KMS-11 (cell line): Measurements from ENCODE around the gene FLRT1.

Experiments
- H2AFZ ChIP-seq: fragments of 200-600 bp; sonication (generic); 2 replicates; pipeline ENCODE4 v1.6.1; 2016; ENCODE audit warnings: antibody characterized with exemption, mixed run types, low read depth
- H3K27ac ChIP-seq: fragments of 200-600 bp; sonication (generic); 2 replicates; pipeline ENCODE4 v1.6.1; 2016; ENCODE audit warnings: mild to moderate bottlenecking, mixed run types
- H3K27me3 ChIP-seq: fragments of 200-600 bp; sonication (generic); 2 replicates; pipeline ENCODE4 v1.6.1; 2017; ENCODE audit warnings: mild to moderate bottlenecking, low read depth, mixed run types, moderate library complexity; ENCODE audit not compliant: insufficient read depth
- H3K36me3 ChIP-seq: fragments of 200-600 bp; sonication (generic); 2 replicates; pipeline ENCODE4 v1.6.1; 2017; ENCODE audit warnings: mild to moderate bottlenecking, mixed run types; ENCODE audit not compliant: insufficient read depth
- H3K4me1 ChIP-seq: fragments of 200-600 bp; sonication (generic); 2 replicates; pipeline ENCODE4 v1.6.1; 2016; ENCODE audit warnings: mild to moderate bottlenecking, low read depth, mixed run types; ENCODE audit not compliant: poor library complexity, severe bottlenecking
- H3K4me2 ChIP-seq: fragments of 200-600 bp; sonication (generic); 2 replicates; pipeline ENCODE4 v1.7.0; 2016; ENCODE audit warnings: mild to moderate bottlenecking, mixed run types
- H3K4me3 ChIP-seq: fragments of 200-600 bp; sonication (generic); IDR thresholded peaks from 2 replicates; pipeline ENCODE4 v1.6.1; 2017; ENCODE audit warnings: low read depth, low read length, mixed read lengths; ENCODE audit not compliant: insufficient read depth
- H3K79me2 ChIP-seq: fragments of 200-600 bp; sonication (generic); 2 replicates; pipeline ENCODE4 v1.6.1; 2016; ENCODE audit warnings: low read depth, mixed run types; ENCODE audit not compliant: insufficient read depth
- H3K9ac ChIP-seq: fragments of 200-600 bp; sonication (generic); 2 replicates; pipeline ENCODE4 v1.6.1; 2016; ENCODE audit warnings: mild to moderate bottlenecking, mixed run types
- H4K20me1 ChIP-seq: fragments of 200-600 bp; sonication (generic); 2 replicates; pipeline ENCODE4 v1.6.1; 2016; ENCODE audit warnings: mild to moderate bottlenecking, mixed run types; ENCODE audit not compliant: insufficient read depth
- TF ChIP-seq, protein P1 (sequence below): fragments of 200-600 bp; sonication (generic); conservative IDR thresholded peaks from 2 replicates; pipeline ENCODE4 v1.6.1; 2017; ENCODE audit warnings: low read depth, mild to moderate bottlenecking, antibody characterized with exemption, low read length, moderate library complexity, mixed read lengths

FLRT1 gene

GRCh38 chr11:64008283-64008913 lies 27.3 kb upstream of the FLRT1 start:
- Histone ChIP-seq H4K20me1 (no peaks in the 10 kb centered on the region), H3K27me3 (no peaks in the 10 kb centered on the region), H3K4me2 (no peak overlapping the region), H3K4me1 (no peaks in the 10 kb centered on the region), H3K9ac (no peak overlapping the region), H3K36me3 (no peaks in the 10 kb centered on the region), H2AFZ (no peak overlapping the region), H3K79me2 (no peaks in the 10 kb centered on the region), H3K27ac (no peak overlapping the region), H3K4me3 (no peak overlapping the region)
- TF ChIP-seq, protein P1, sequence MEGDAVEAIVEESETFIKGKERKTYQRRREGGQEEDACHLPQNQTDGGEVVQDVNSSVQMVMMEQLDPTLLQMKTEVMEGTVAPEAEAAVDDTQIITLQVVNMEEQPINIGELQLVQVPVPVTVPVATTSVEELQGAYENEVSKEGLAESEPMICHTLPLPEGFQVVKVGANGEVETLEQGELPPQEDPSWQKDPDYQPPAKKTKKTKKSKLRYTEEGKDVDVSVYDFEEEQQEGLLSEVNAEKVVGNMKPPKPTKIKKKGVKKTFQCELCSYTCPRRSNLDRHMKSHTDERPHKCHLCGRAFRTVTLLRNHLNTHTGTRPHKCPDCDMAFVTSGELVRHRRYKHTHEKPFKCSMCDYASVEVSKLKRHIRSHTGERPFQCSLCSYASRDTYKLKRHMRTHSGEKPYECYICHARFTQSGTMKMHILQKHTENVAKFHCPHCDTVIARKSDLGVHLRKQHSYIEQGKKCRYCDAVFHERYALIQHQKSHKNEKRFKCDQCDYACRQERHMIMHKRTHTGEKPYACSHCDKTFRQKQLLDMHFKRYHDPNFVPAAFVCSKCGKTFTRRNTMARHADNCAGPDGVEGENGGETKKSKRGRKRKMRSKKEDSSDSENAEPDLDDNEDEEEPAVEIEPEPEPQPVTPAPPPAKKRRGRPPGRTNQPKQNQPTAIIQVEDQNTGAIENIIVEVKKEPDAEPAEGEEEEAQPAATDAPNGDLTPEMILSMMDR, result no peak

- no peak overlapping the region for H3K27ac ChIP-seq
- no peaks in the 10 kb centered on the region for H3K4me1 ChIP-seq
- no peak overlapping the region for H3K4me3 ChIP-seq
- TF ChIP-seq, protein P1, result no peak
- no peaks in the 10 kb centered on the region for H3K79me2 ChIP-seq
- H3K36me3 ChIP-seq, result no peaks in the 10 kb centered on the region
- no peaks in the 10 kb centered on the region for H4K20me1 ChIP-seq
- no peak overlapping the region for H3K4me2 ChIP-seq
- no peak overlapping the region for H3K9ac ChIP-seq
- no peak overlapping the region for H2AFZ ChIP-seq
- no peaks in the 10 kb centered on the region for H3K27me3 ChIP-seq
Observed at GRCh38 chr11:64008914-64009633, 26.7 kb upstream of the FLRT1 start.

GRCh38 chr11:64009710-64010109 lies 26.0 kb upstream of the FLRT1 start:
- no peaks in the 10 kb centered on the region for H3K36me3 ChIP-seq
- no peak overlapping the region for H2AFZ ChIP-seq
- no peak overlapping the region for H3K27ac ChIP-seq
- TF ChIP-seq, protein P1, result no peak
- H3K79me2 ChIP-seq, result no peaks in the 10 kb centered on the region
- H3K27me3 ChIP-seq, result no peaks in the 10 kb centered on the region
- no peak overlapping the region for H3K4me2 ChIP-seq
- no peaks in the 10 kb centered on the region for H4K20me1 ChIP-seq
- no peak overlapping the region for H3K9ac ChIP-seq
- H3K4me3 ChIP-seq, result no peak overlapping the region
- H3K4me1 ChIP-seq, result no peaks in the 10 kb centered on the region

DNA sequence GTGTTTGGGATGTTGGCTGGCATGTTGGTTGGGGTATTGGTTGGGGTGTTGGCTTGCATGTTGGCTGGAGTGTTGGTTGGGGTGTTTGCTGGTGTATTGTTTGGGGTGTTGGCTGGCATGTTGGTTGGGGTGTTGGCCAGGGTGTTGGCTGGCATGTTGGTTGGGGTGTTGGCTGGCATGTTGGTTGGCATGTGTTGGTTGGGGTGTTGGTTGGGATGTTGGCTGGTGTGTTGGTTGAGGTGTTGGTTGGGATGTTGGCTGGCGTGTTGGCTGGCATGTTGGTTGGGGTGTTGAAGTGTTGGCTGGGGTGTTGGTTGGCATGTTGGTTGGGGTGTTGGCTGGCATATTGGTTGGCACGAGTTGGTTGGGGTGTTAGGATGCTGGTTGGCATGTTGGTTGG lies 24.9 kb upstream of the FLRT1 start:
- H2AFZ ChIP-seq, result no peak overlapping the region
- H3K4me3 ChIP-seq, result no peak overlapping the region
- no peaks in the 10 kb centered on the region for H3K4me1 ChIP-seq
- H3K36me3 ChIP-seq, result no peaks in the 10 kb centered on the region
- H3K4me2 ChIP-seq, result no peak overlapping the region
- no peaks in the 10 kb centered on the region for H4K20me1 ChIP-seq
- H3K79me2 ChIP-seq, result no peaks in the 10 kb centered on the region
- H3K27ac ChIP-seq, result no peak overlapping the region
- no peak overlapping the region for H3K9ac ChIP-seq
- TF ChIP-seq, protein P1, result no peak
- H3K27me3 ChIP-seq, result no peaks in the 10 kb centered on the region
